ENCODE measurements around the gene TDRD15.
"Not testable (repeated sequence)": the region's sequence is repeated elsewhere in the genome, so short reads cannot be mapped to it uniquely, and the experiment has no call there.

The TDRD15 gene

DNA sequence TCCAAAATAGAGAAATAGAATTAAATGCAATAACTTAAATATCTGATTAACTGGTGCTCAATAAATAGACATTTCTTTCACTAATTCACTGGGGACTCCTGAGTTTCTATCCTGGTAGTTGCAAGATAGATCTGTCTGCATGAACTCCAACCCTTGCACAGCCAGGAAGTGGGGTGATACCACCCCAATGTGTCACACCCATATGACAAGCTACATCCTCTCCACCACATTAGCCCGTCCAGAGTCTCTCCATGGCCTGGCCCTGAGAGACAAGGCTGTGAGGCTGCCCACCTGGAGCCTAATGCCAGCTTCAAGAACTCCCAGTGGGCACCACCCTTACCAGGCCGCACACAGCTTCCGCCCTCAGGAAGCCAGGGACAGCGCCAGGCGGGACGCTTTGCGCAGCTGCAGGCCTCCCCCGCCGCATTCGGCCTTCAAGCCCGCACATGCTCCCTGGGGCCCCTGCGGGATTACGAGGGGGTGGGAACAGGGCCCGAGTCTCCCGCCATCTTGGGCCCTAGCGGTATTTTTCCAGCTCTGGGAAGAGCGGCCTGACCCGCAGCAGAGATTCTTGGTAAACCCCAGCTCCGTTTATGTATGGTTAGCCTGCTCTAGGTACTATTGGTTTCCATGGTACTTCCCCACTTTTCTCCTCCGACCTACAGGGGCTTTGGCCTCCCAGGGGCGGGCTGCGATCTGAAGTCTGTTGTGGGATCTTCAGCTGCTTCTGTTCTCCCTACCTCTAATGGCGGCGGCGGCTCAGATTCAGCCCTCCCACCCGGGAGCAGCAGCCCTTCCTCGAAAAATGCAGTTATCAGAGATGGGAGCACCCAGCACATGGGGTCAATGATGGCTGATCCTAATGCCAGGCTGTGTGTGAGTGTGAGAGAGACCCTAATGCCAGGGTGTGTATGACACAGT is at the start of gene TDRD15:
TSS of gene TDRD15 (plus strand) at position 496 of the 921 bp plus-strand sequence. CDS start 13,500 bp downstream, outside the sequence.
- DNase-seq (ENCODE audit: low spot score) = no peak

- DNase-seq (ENCODE audit: low spot score) = no peak
These were observed 45.5 kb upstream of the TDRD15 start for GRCh38 chr2:21078296-21078695.

DNA sequence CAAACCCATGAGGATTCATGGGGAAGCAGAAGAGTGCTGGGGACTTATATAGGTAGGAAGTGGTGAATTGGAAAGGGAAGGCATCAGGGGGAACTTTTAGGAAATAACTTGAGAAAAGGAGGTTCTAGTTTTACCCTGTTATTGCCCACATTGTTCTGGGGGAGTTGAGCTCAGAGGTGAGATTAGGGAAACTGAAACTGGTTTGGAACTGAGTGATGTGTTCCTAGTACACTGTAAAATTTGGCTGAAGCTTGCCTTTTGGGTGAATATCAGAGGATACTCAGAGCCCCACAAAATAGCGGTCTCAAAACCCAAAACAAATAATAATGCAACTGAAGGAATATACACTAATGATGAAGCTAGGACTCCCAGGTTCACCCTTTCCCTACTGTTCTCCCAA is 40.3 kb upstream of the TDRD15 start:
- no peak for DNase-seq (ENCODE audit: low spot score)

GRCh38 chr2:21084401-21084800 is 39.4 kb upstream of the TDRD15 start:
- DNase-seq (ENCODE audit: low spot score) = no peak

DNA sequence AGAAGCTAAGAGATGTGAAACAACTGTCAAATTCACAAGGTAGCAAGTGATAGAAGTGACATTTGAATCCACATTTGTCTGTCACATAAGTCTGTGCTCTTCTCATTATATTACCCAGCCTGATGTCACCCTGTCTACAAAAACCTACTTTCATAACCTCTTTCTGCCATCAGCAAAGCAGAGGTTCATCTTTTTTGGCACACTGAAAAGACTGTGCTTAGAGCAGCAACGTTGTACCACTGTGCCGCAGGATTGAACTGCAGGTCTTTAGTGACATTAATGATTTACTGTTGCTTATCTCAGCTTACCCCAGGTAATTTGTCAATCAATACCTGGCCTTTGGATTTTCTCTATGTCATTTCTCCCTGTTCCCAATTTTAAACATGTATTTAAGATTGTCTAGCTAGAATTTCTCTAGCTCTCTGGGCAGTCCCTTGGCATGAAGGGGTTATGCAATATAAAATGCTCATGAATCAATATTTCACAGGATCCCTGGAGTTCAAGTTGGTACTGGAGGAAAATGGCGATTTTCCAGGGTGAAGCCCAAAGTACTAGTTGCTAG is 31.4 kb upstream of the TDRD15 start:
- DNase-seq (ENCODE audit: low spot score) = no peak

DNA sequence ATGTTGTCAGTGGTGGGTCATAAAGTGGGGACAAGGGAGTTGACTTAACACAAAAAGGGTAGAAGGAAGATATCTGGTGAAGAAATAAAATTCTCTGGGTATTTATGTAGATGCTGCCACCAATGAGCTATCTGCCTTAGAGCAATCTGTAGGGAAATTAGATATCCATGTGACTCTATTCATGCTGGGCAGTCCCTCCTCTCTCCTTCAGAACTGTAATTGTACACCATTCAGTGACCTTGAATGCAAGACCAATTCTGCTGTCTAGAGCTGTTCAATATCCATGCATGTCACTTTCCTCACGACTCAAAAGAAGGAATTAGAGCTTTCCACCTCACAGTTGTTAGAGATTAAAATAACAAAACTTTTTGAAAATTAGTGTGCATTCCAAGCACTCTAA is 28.6 kb upstream of the TDRD15 start:
- DNase-seq (ENCODE audit: low spot score) = no peak

- DNase-seq (ENCODE audit: low spot score) = no peak
These were observed 28.1 kb upstream of the TDRD15 start for GRCh38 chr2:21095714-21096113.

GRCh38 chr2:21096458-21096857 is 27.3 kb upstream of the TDRD15 start:
- no peak for DNase-seq (ENCODE audit: low spot score)

DNA sequence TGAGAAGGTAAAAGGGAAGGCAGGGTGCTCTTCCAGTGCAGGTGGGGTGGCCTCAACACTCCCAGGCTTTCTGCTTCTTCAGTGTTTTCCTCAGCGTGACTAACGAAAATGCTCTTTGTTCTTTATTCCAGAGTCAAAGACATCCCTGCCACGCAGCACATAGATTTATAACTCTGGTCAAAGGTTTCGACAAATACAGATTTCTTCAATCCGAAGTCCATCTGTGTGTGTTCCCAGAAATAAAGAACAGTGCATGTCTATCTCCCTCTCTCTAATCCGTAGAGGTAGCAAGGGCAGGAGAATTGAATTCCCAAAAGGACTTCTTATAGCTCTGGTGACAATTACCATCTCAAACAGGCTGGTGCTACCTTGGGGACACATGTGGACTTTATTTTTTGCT is 26.4 kb upstream of the TDRD15 start:
- DNase-seq (ENCODE audit: low spot score) = no peak

DNA sequence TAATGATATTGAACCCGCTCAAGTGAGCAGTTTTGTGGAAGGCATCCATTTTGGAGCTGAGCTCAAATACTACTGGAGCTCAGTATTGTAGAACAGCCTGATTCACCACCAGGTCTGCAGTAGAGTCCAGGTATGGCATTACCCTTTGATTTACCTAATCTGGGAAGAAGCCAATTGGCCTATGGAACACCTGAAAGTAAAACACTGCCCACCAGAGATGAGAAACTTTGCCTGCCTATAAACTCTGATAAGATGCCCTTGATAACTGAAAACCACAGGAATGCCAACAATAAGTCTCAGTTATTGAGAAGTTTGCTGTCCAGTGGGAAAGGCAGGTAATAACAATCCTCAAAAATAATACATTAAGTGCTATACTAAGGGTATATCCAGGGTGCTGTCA is 25.5 kb upstream of the TDRD15 start:
- no peak for DNase-seq (ENCODE audit: low spot score)

DNA sequence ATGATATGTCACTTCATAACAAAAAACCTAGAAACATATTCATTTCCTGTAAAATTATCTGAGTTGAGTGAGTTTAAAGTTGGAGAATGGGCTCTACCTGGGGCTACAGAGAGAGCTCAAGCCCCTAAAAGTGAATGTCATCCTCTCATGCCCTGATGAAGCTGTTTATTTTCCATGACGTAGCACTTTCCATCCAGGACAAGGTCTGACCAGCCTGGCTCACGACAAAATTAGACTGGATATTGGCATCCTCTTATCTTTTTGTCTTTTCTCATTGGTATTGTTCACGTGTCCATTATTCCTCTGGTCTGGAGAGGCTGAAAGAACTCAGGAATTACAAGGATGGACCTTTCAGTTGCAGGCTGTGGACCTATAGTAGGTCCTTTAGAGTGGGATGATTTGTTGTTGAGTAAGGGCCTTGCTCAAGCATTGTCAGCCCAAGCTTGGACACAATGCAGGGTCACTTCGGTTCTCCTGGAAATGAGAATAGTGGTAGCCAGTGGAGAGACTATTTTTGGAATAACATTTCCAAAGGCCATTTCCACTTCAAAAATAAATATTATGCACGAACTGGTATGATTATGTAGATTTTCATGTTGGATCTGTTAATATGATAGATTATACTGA is 24.4 kb upstream of the TDRD15 start:
- no peak for DNase-seq (ENCODE audit: low spot score)

GRCh38 chr2:21101514-21102155 is 22.1 kb upstream of the TDRD15 start:
- DNase-seq (ENCODE audit: low spot score) = not testable (repeated sequence)

GRCh38 chr2:21102356-21102755 is 21.4 kb upstream of the TDRD15 start:
- no peak for DNase-seq (ENCODE audit: low spot score)

DNA sequence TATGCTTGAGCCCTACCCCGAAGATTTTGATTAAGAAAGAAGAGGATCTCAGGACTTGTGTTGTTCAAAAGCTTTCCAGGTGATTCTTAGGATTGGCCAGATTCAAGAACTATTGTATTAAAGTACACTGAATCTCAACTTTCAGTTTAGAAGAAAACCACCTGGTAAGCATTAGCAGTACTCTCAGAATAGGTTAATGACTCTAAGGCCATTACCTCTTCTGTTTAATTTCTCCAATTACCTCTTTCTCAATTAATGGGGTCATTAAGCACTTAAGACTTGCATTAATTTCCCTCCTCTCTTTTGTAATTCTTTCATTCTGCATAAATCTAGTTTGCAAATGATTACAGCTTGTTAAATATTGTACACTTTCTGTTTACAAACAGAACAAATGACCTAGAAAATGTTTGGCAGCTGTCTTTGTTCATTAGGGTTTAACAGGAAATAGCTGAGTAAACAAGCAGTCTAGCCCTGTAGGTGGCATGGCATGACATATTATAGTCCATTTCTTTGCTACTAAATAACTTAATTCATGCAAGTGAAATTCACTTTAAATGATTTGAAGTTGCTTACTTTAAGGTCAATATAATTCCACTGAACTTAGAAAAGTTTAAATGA is 20.4 kb upstream of the TDRD15 start:
- DNase-seq (ENCODE audit: low spot score) = no peak

DNA sequence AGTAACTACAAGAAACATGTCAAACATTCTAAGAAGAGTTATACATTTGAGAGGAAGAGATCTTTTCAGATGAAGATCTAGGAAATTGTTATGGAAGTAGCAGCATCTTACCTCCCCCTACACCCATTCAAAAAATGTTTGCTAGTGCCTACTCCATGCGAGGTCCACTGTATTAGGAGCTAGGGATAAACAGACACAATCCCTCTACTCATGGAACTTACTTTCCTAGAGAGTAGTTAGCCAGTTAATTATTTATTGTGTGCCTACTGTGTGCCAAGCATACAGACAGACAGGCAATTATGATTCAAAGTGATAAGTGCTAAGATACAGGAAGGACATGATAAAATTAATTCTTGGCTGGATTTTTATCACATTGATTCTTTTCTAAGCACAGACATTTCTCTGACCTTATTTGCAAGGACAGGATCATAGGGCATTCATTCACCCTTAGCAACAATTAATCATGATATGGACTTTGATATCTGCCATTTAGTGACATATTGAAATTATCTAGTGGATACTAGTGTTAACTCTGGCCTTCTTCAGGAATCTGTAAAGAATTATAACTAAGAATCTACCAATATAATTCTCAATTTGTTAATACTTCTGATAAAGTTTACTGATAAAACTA is 19.6 kb upstream of the TDRD15 start:
- DNase-seq (ENCODE audit: low spot score) = no peak

DNA sequence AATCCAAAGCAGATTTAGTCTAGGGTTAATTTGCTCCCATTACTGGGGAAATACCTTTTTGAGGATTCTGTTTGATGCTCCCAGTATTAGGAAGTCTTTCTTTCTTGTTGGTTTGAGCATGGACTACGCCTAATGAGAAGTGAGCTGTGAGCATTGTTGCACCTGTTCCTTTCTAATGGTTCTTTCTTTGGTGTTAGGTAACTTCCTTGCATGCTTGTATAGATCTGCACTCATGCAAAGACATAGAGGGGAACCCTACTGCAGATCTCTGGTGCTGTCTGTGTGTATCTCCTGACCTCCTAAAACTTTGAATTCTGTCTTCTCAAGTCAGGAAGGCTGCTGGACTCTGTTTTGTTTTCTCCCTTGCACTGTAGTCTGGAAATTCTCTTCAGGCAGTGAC is 12.8 kb upstream of the TDRD15 start:
- no peak for DNase-seq (ENCODE audit: low spot score)

- no peak for DNase-seq (ENCODE audit: low spot score)
These were observed 6.1 kb upstream of the TDRD15 start for GRCh38 chr2:21117688-21118087.

GRCh38 chr2:21118302-21118920 is 5.4 kb upstream of the TDRD15 start:
- no peak for DNase-seq (ENCODE audit: low spot score)

DNA sequence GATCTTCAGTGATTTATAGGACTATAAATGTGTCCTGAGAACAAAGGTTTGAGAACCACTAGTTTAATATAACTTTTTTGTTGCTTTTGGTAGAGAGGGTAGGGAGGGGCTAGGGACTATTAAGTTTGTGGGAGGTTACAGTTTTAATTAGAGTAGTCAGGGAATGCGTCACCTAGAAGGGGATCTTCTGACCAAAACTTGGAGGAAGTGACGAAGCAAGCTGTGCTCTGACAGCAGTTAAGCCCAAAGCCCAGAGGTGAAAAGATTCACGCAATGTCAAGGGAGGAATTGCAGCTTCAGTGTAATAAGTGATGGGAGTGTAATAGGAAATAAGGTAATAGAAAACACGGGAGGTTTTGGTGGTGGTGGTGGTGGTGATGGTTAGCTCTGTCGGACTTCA is 8.1 kb downstream of the TDRD15 start:
- DNase-seq (ENCODE audit: low spot score) = no peak

- DNase-seq (ENCODE audit: low spot score) = no peak
These were observed 11.8 kb downstream of the TDRD15 start for GRCh38 chr2:21135585-21135984.

DNA sequence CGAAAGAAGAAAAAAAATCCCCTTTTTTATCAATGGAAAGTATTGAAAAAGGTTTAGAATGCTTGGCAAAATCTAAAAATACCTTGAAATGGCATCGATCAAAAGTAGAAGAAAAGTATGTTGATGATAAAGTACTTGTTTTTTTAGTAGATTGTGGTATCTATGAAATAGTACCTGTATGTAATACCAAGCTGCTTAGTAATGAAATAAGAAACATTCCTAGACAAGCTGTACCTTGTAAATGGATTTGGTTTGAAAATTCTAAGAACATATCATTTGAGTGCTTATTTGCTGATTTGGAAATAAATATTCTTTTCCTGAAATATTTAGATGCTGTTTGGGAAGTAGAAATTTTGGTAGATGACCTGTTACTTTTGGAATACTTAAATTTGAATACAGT is 18.4 kb downstream of the TDRD15 start:
- DNase-seq (ENCODE audit: low spot score) = no peak

Measured in hematopoietic multipotent progenitor cell treated with erythropoietin and hydrocortisone succinate and interleukin-3 and kit ligand, for 17 days (in vitro differentiated cells).